ENCODE data around the gene MBTPS2. TPM values are rescaled to one million over a fixed set of nuclear protein-coding genes. Genes with fewer than 3 reads are reported as not detected.

Gene MBTPS2
- total and polyA plus RNA-seq, 2 donors from 2014 or later: 4.9 to 13.4 TPM

- Histone ChIP-seq H3K4me1 (ENCODE audit: control insufficient read depth in 2 of 3, insufficient read depth in 2 of 3, low read depth in 1 of 3, low read length in 3 of 3) (no peaks in the 10 kb centered on the region), H3K4me3 (ENCODE audit: low read length in 3 of 3) (no peak overlapping the region), H3K9ac (ENCODE audit: low read length in 3 of 3) (no peak overlapping the region), H3K27ac (ENCODE audit: low read depth in 2 of 2, low read length in 2 of 2) (no peak overlapping the region), H3K9me3 (ENCODE audit: control insufficient read depth in 2 of 3, insufficient read depth in 1 of 3, low read length in 3 of 3) (no peaks in the 10 kb centered on the region), H3K36me3 (ENCODE audit: control insufficient read depth in 2 of 3, insufficient read depth in 3 of 3, low read length in 3 of 3) (peaks cover 0 to 3% (median 0%) of the 10 kb centered on the region in 3 donors), H3K27me3 (ENCODE audit: control insufficient read depth, insufficient read depth, low read length) (no peaks in the 10 kb centered on the region)
- TF ChIP-seq CTCF (IDR thresholded peaks at IDR 0.05; ENCODE audit: borderline replicate concordance, extremely low read depth, insufficient read depth): no peak
- no peak for DNase-seq
- FAIRE-seq: no peak
- intact Hi-C loops (cut with DNase I): no loop called here
Measured at GRCh38 chrX:21856504-21856903, 17.1 kb downstream of the MBTPS2 start.

GRCh38 chrX:21863241-21863640, 23.8 kb downstream of the MBTPS2 start:
- FAIRE-seq: peak; percentile 70
- Histone ChIP-seq H3K9me3 (ENCODE audit: control insufficient read depth in 2 of 3, insufficient read depth in 1 of 3, low read length in 3 of 3) (no peaks in the 10 kb centered on the region), H3K27me3 (ENCODE audit: control insufficient read depth, insufficient read depth, low read length) (no peaks in the 10 kb centered on the region), H3K9ac (ENCODE audit: low read length in 3 of 3) (no peak overlapping the region), H3K27ac (ENCODE audit: low read depth in 2 of 2, low read length in 2 of 2) (no peak overlapping the region), H3K4me3 (ENCODE audit: low read length in 3 of 3) (no peak overlapping the region), H3K4me1 (ENCODE audit: control insufficient read depth in 2 of 3, insufficient read depth in 2 of 3, low read depth in 1 of 3, low read length in 3 of 3) (no peaks in the 10 kb centered on the region), H3K36me3 (ENCODE audit: control insufficient read depth in 2 of 3, insufficient read depth in 3 of 3, low read length in 3 of 3) (no peaks in the 10 kb centered on the region)
- TF ChIP-seq CTCF (IDR thresholded peaks at IDR 0.05; ENCODE audit: borderline replicate concordance, extremely low read depth, insufficient read depth): no peak
- DNase-seq: no peak
- intact Hi-C loops (cut with DNase I): no loop called here

- intact Hi-C loops (cut with DNase I): no loop called here
- no peaks in the 10 kb centered on the region for H3K9me3 ChIP-seq (ENCODE audit: control insufficient read depth in 2 of 3, insufficient read depth in 1 of 3, low read length in 3 of 3)
- no peak overlapping the region for H3K27ac ChIP-seq (ENCODE audit: low read depth in 2 of 2, low read length in 2 of 2)
- no peaks in the 10 kb centered on the region for H3K27me3 ChIP-seq (ENCODE audit: control insufficient read depth, insufficient read depth, low read length)
- H3K4me3 ChIP-seq (ENCODE audit: low read length in 3 of 3): no peak overlapping the region
- peak; percentile 51 for FAIRE-seq
- DNase-seq: no peak
- no peaks in the 10 kb centered on the region for H3K36me3 ChIP-seq (ENCODE audit: control insufficient read depth in 2 of 3, insufficient read depth in 3 of 3, low read length in 3 of 3)
- H3K9ac ChIP-seq (ENCODE audit: low read length in 3 of 3): no peak overlapping the region
- no peaks in the 10 kb centered on the region for H3K4me1 ChIP-seq (ENCODE audit: control insufficient read depth in 2 of 3, insufficient read depth in 2 of 3, low read depth in 1 of 3, low read length in 3 of 3)
- TF ChIP-seq CTCF (IDR thresholded peaks at IDR 0.05; ENCODE audit: borderline replicate concordance, extremely low read depth, insufficient read depth): no peak
Measured at GRCh38 chrX:21865436-21865835, 26.0 kb downstream of the MBTPS2 start.

- TF ChIP-seq CTCF (IDR thresholded peaks at IDR 0.05; ENCODE audit: borderline replicate concordance, extremely low read depth, insufficient read depth): no peak
- FAIRE-seq: no peak
Measured at GRCh38 chrX:21870494-21870893, 31.1 kb downstream of the MBTPS2 start.

More at GRCh38 chrX:21870494-21870893, 31.1 kb downstream of the MBTPS2 start:
- intact Hi-C loops (cut with DNase I): no loop called here
- Histone ChIP-seq H3K4me3 (ENCODE audit: low read length in 3 of 3) (no peak overlapping the region), H3K27ac (ENCODE audit: low read depth in 2 of 2, low read length in 2 of 2) (no peak overlapping the region), H3K9me3 (ENCODE audit: control insufficient read depth in 2 of 3, insufficient read depth in 1 of 3, low read length in 3 of 3) (no peaks in the 10 kb centered on the region), H3K27me3 (ENCODE audit: control insufficient read depth, insufficient read depth, low read length) (no peaks in the 10 kb centered on the region), H3K36me3 (ENCODE audit: control insufficient read depth in 2 of 3, insufficient read depth in 3 of 3, low read length in 3 of 3) (no peaks in the 10 kb centered on the region), H3K4me1 (ENCODE audit: control insufficient read depth in 2 of 3, insufficient read depth in 2 of 3, low read depth in 1 of 3, low read length in 3 of 3) (no peaks in the 10 kb centered on the region), H3K9ac (ENCODE audit: low read length in 3 of 3) (no peak overlapping the region)
- DNase-seq: no peak

All from kidney (tissue), 14 donors.